A549 (cell line): ENCODE measurements around the gene SERPINB11. TPM values are rescaled to one million over a fixed set of nuclear protein-coding genes. Genes with fewer than 3 reads are reported as not detected.

Source experiments
- ATAC-seq, 2 experiments: fragments of 200-7000 bp in 1 of 2; fragments of >200 bp in 1 of 2; cut with Nextera tagmentation in 1 of 2; cut with Tn5 transposase in 1 of 2; 3 replicates each; pipeline versions ENCODE4 v1.8.0 to v1.9.1; 2018 to 2020; ENCODE audit warnings: mild to moderate bottlenecking in 1 of 2, moderate library complexity in 1 of 2
- CTCF ChIA-PET: fragments of 300-600 bp; sonication (Branson Sonifier 250); formaldehyde crosslinking; extraction: SDS; loops from one replicate; lab custom pipeline; 2021; ENCODE audit warnings: antibody characterized with exemption, inconsistent platforms; lab: Yijun Ruan, JAX
- POLR2A ChIA-PET: fragments of 350-600 bp; formaldehyde crosslinking; extraction: SDS; loops from one replicate; lab custom pipeline; 2021; ENCODE audit warnings: antibody characterized with exemption, inconsistent platforms; lab: Yijun Ruan, JAX
- DNase-seq, 2 experiments: peaks; one replicate each; pipeline versions ENCODE4 v3.0.0 to v3.0.0-alpha.2; 2011 to 2016; ENCODE audit warnings: low read depth in 1 of 2, low spot score in 1 of 2
- FAIRE-seq: peaks from 2 replicates; lab custom pipeline; 2011; peaks lifted over from hg19 to GRCh38; lab: Jason Lieb, UNC
- H3K27ac ChIP-seq, 2 experiments: fragments of >200 bp; sonication (Bioruptor Twin); formaldehyde crosslinking; 3 replicates each; pipeline ENCODE4 v1.5.1; 2016 to 2017
- H3K4me1 ChIP-seq: fragments of >200 bp; sonication (Bioruptor Twin); formaldehyde crosslinking; 3 replicates; pipeline ENCODE4 v1.6.1; 2016
- H3K4me2 ChIP-seq: fragments of >200 bp; sonication (Bioruptor Twin); formaldehyde crosslinking; 3 replicates; pipeline ENCODE4 v1.6.1; 2016
- H3K4me3 ChIP-seq: fragments of >200 bp; sonication (Bioruptor Twin); formaldehyde crosslinking; 3 replicates; pipeline ENCODE4 v1.5.1; 2016
- H3K9me3 ChIP-seq: fragments of >200 bp; sonication (Bioruptor Twin); formaldehyde crosslinking; 3 replicates; pipeline ENCODE4 v1.6.1; 2016
- CEBPB ChIP-seq, 2 experiments: fragments of >200 bp in 1 of 2; sonication (Bioruptor Twin) in 1 of 2; formaldehyde crosslinking in 1 of 2; IDR thresholded peaks; 2 replicates each; pipeline ENCODE4 v1.6.1; 2012 to 2016
- CTCF ChIP-seq: fragments of >200 bp; sonication (Bioruptor Twin); formaldehyde crosslinking; IDR thresholded peaks from 3 replicates; pipeline ENCODE4 v1.5.1; 2016
- EHMT2 ChIP-seq: fragments of 200-600 bp; sonication (generic); IDR thresholded peaks from 2 replicates; pipeline ENCODE4 v1.6.1; 2016; ENCODE audit warnings: antibody characterized with exemption, low read depth, mild to moderate bottlenecking, moderate library complexity
- EP300 ChIP-seq, 2 experiments: fragments of >200 bp; sonication (Bioruptor Twin); formaldehyde crosslinking; IDR thresholded peaks; 2 replicates in 1 of 2; 3 replicates in 1 of 2; pipeline ENCODE4 v1.6.1; 2016 to 2017
- FOSB ChIP-seq: fragments of 250-450 bp; sonication (Bioruptor Pico); IDR thresholded peaks from 2 replicates; pipeline ENCODE4 v1.5.0; 2020; ENCODE audit warnings: mild to moderate bottlenecking, moderate library complexity
- FOSL2 ChIP-seq, 2 experiments: fragments of 450-650 bp in 1 of 2; fragments of >200 bp in 1 of 2; sonication (Bioruptor Twin) in 1 of 2; formaldehyde crosslinking; IDR thresholded peaks; 2 replicates each; pipeline versions ENCODE4 v1.5.0 to v1.6.1; 2016 to 2020; ENCODE audit warnings: mild to moderate bottlenecking in 1 of 2, moderate library complexity in 1 of 2
- FOXS1 ChIP-seq: fragments of 250-450 bp; sonication (Bioruptor Pico); IDR thresholded peaks from 2 replicates; pipeline ENCODE4 v1.5.0; 2020; ENCODE audit warnings: mild to moderate bottlenecking, moderate library complexity
- GATA3 ChIP-seq: IDR thresholded peaks from 2 replicates; pipeline ENCODE4 v1.6.1; 2012; ENCODE audit warnings: borderline replicate concordance
- HDAC2 ChIP-seq: fragments of 200-600 bp; sonication (generic); IDR thresholded peaks from 2 replicates; pipeline ENCODE4 v1.6.1; 2016
- HEYL ChIP-seq: fragments of 250-450 bp; sonication (Bioruptor Pico); IDR thresholded peaks from 2 replicates; pipeline ENCODE4 v1.8.0; 2021; ENCODE audit warnings: mild to moderate bottlenecking, moderate library complexity
- HOXB5 ChIP-seq: fragments of 250-450 bp; sonication (Bioruptor Pico); IDR thresholded peaks from 2 replicates; pipeline ENCODE4 v1.5.0; 2020; ENCODE audit warnings: mild to moderate bottlenecking, moderate library complexity
- JUN ChIP-seq, 2 experiments: fragments of >200 bp; sonication (Bioruptor Twin); formaldehyde crosslinking; IDR thresholded peaks; 2 replicates in 1 of 2; 3 replicates in 1 of 2; pipeline ENCODE4 v1.6.1; 2016 to 2017
- KDM1A ChIP-seq: fragments of 200-600 bp; sonication (generic); IDR thresholded peaks from 2 replicates; pipeline ENCODE4 v1.6.1; 2016; ENCODE audit warnings: low read depth, mild to moderate bottlenecking
- MAFK ChIP-seq: fragments of 450-650 bp; IDR thresholded peaks from 2 replicates; pipeline ENCODE4 v1.6.1; 2014; ENCODE audit not compliant: partially characterized antibody
- MAX ChIP-seq: IDR thresholded peaks from 2 replicates; pipeline ENCODE4 v1.6.1; 2012
- NFE2L2 ChIP-seq: fragments of 150-350 bp; conservative IDR thresholded peaks from 2 replicates; pipeline ENCODE4 v1.6.1; 2014; ENCODE audit warnings: low read length
- PHF8 ChIP-seq: fragments of 200-600 bp; sonication (generic); IDR thresholded peaks from 2 replicates; pipeline ENCODE4 v1.6.1; 2016; ENCODE audit warnings: low read depth, mild to moderate bottlenecking, antibody characterized with exemption, moderate library complexity, borderline replicate concordance
- POLR2A ChIP-seq: IDR thresholded peaks from 2 replicates; pipeline ENCODE4 v1.6.1; 2012; ENCODE audit warnings: mild to moderate bottlenecking, low read length
- SREBF2 ChIP-seq: fragments of 450-650 bp; IDR thresholded peaks from 2 replicates; pipeline ENCODE4 v1.6.1; 2014; ENCODE audit warnings: mild to moderate bottlenecking, moderate library complexity
- TFCP2L1 ChIP-seq: fragments of 250-450 bp; sonication (Bioruptor Pico); IDR thresholded peaks from 2 replicates; pipeline ENCODE4 v1.5.0; 2021; ENCODE audit warnings: mild to moderate bottlenecking
- ZFP36 ChIP-seq: fragments of 450-650 bp; IDR thresholded peaks from 2 replicates; pipeline ENCODE4 v1.6.1; 2014; ENCODE audit warnings: borderline replicate concordance; ENCODE audit not compliant: partially characterized antibody
- ZNF302 ChIP-seq: fragments of 250-450 bp; sonication (Bioruptor Pico); IDR thresholded peaks from 2 replicates; pipeline ENCODE4 v1.9.0; 2021; ENCODE audit warnings: inconsistent platforms, mild to moderate bottlenecking, moderate library complexity
- ZSCAN20 ChIP-seq: fragments of 250-450 bp; sonication (Bioruptor Pico); IDR thresholded peaks from 2 replicates; pipeline ENCODE4 v1.8.0; 2022; ENCODE audit warnings: mild to moderate bottlenecking, moderate library complexity
- WGBS: methylation state at CpG from one replicate; pipeline ENCODE4 v1.1.6; 2017; ENCODE audit errors: missing lambda C conversion rate; 5-methylcytosine and 5-hydroxymethylcytosine counted together
- polyA plus RNA-seq, 4 experiments: library from polyadenylated mRNA; depleted of rRNA in 3 of 4; stranded (reverse); fragments of >200 nt; fragmentation: RNase III in 1 of 4; extraction: RNeasy Plus Mini Kit Qiagen cat#74134 plus additional on column Dnase treatment in 1 of 4; gene quantifications; 2 replicates in 3 of 4; 3 replicates in 1 of 4; pipeline ENCODE4 v1.2.3, GENCODE V29; 2011 to 2017
- TF ChIP-seq, protein P1 (sequence below): IDR thresholded peaks from 2 replicates; pipeline ENCODE4 v1.6.1; 2012; ENCODE audit warnings: low read depth, borderline replicate concordance
- TF ChIP-seq, protein P2 (sequence below): fragments of >200 bp; sonication (Bioruptor Twin); formaldehyde crosslinking; IDR thresholded peaks from 2 replicates; pipeline ENCODE4 v1.6.1; 2016
- TF ChIP-seq, protein P3 (sequence below): IDR thresholded peaks from 2 replicates; pipeline ENCODE4 v1.6.1; 2012
- TF ChIP-seq, protein P4 (sequence below): fragments of 250-450 bp; sonication (Bioruptor Pico); IDR thresholded peaks from 2 replicates; pipeline ENCODE4 v1.5.0; 2021; ENCODE audit warnings: mild to moderate bottlenecking, moderate library complexity, borderline replicate concordance

SERPINB11 gene
- polyA plus RNA-seq, 2 of the 4 experiments (the other 2 are of a cell fraction) = 0.22 TPM; not detected in 1

GRCh38 chr18:63683152-63683551, 19.6 kb upstream of the SERPINB11 start:
- 0% methylated on average over 2 of the region's 2 CpGs for WGBS
- no peak overlapping the region for H3K4me3 ChIP-seq
- peak; percentile 91 for ATAC-seq
- POLR2A ChIA-PET = no interaction called here
- CTCF ChIA-PET = no interaction called here
- no peaks in the 10 kb centered on the region for H3K9me3 ChIP-seq
- peak overlapping the region; percentile 60 for H3K4me2 ChIP-seq
- H3K27ac ChIP-seq = peak overlapping the region; percentile 77 to 85
- no peak for FAIRE-seq
- peak; percentile 84 for TF ChIP-seq GATA3
- TF ChIP-seq SREBF2 = no peak
- TF ChIP-seq EHMT2 = no peak
- peak; percentile 22 to 70; a peak in 2 of 4 replicates for TF ChIP-seq CEBPB (IDR thresholded peaks at IDR 0.05)
- TF ChIP-seq FOSB (CRISPR knock-in tag) = no peak
- TF ChIP-seq EP300 (IDR thresholded peaks at IDR 0.05) = peak; percentile 49 to 64; a peak in 3 of 5 replicates
- peak; percentile 53 for TF ChIP-seq MAFK
- TF ChIP-seq CTCF = no peak
- TF ChIP-seq POLR2A = no peak
- peak; percentile 19 for TF ChIP-seq ZFP36
- no peak for TF ChIP-seq FOSL2 (IDR thresholded peaks at IDR 0.05)
- peak; percentile 56; the same call in 1 of the 2 replicates for TF ChIP-seq FOSL2 (CRISPR knock-in tag; IDR thresholded peaks at IDR 0.05)
- no peak for TF ChIP-seq KDM1A
- no peak for TF ChIP-seq TFCP2L1 (CRISPR knock-in tag)
- no peak for TF ChIP-seq PHF8
- TF ChIP-seq NFE2L2 = no peak
- TF ChIP-seq ZSCAN20 (CRISPR knock-in tag) = no peak
- no peak for TF ChIP-seq HOXB5 (CRISPR knock-in tag)
- TF ChIP-seq, protein P1, sequence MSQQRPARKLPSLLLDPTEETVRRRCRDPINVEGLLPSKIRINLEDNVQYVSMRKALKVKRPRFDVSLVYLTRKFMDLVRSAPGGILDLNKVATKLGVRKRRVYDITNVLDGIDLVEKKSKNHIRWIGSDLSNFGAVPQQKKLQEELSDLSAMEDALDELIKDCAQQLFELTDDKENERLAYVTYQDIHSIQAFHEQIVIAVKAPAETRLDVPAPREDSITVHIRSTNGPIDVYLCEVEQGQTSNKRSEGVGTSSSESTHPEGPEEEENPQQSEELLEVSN = no peak
- 0 out of 5 replicates have a peak, but pooled peaks have one; percentile 28 to 37 for TF ChIP-seq JUN (IDR thresholded peaks at IDR 0.05)
- TF ChIP-seq MAX = peak; percentile 32; the same call in 1 of the 2 replicates
- TF ChIP-seq, protein P2, sequence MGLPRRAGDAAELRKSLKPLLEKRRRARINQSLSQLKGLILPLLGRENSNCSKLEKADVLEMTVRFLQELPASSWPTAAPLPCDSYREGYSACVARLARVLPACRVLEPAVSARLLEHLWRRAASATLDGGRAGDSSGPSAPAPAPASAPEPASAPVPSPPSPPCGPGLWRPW = no peak
- peak; percentile 57; the same call in 1 of the 2 replicates for TF ChIP-seq FOXS1 (CRISPR knock-in tag)
- TF ChIP-seq, protein P3, sequence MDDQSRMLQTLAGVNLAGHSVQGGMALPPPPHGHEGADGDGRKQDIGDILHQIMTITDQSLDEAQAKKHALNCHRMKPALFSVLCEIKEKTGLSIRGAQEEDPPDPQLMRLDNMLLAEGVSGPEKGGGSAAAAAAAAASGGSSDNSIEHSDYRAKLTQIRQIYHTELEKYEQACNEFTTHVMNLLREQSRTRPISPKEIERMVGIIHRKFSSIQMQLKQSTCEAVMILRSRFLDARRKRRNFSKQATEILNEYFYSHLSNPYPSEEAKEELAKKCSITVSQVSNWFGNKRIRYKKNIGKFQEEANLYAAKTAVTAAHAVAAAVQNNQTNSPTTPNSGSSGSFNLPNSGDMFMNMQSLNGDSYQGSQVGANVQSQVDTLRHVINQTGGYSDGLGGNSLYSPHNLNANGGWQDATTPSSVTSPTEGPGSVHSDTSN = no peak
- DNase-seq = peak; percentile 16 to 92
- peaks cover 27% of the 10 kb centered on the region for H3K4me1 ChIP-seq

- TF ChIP-seq HDAC2 (no peak), HEYL (CRISPR knock-in tag) (peak; percentile 70), PHF8 (no peak), ZSCAN20 (CRISPR knock-in tag) (no peak), ZNF302 (no peak), FOSL2 (IDR thresholded peaks at IDR 0.05) (no peak), FOSL2 (CRISPR knock-in tag; IDR thresholded peaks at IDR 0.05) (no peak)
- TF ChIP-seq, protein P4, sequence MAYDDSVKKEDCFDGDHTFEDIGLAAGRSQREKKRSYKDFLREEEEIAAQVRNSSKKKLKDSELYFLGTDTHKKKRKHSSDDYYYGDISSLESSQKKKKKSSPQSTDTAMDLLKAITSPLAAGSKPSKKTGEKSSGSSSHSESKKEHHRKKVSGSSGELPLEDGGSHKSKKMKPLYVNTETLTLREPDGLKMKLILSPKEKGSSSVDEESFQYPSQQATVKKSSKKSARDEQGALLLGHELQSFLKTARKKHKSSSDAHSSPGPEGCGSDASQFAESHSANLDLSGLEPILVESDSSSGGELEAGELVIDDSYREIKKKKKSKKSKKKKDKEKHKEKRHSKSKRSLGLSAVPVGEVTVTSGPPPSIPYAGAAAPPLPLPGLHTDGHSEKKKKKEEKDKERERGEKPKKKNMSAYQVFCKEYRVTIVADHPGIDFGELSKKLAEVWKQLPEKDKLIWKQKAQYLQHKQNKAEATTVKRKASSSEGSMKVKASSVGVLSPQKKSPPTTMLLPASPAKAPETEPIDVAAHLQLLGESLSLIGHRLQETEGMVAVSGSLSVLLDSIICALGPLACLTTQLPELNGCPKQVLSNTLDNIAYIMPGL (CRISPR knock-in tag) = no peak
- POLR2A ChIA-PET = no interaction called here
- CTCF ChIA-PET = no interaction called here
- no peaks in the 10 kb centered on the region for H3K9me3 ChIP-seq
- ATAC-seq (no peak), DNase-seq (no peak), FAIRE-seq (no peak)
- H3K4me3 ChIP-seq = no peak overlapping the region
- H3K27ac ChIP-seq = peak overlapping the region; percentile 77 to 85
- peaks cover 27% of the 10 kb centered on the region for H3K4me1 ChIP-seq
- H3K4me2 ChIP-seq = peak overlapping the region; percentile 60
- WGBS = 11% methylated on average over 4 of the region's 5 CpGs
Observed at GRCh38 chr18:63683890-63684289, 18.9 kb upstream of the SERPINB11 start.
